K562 (cell line): ENCODE measurements around the gene ATOH1. TPM values are rescaled to one million over a fixed set of nuclear protein-coding genes. Genes with fewer than 3 reads are reported as not detected.

Experiments used
- ATAC-seq: fragments of 200-7000 bp; cut with Tn5 transposase; 3 replicates; pipeline ENCODE4 v1.9.1; 2020; ENCODE audit warnings: moderate library complexity
- BruUV-seq: library from RNA; stranded (reverse); fragments of 400-500 nt; replicated peaks from 2 replicates; lab custom pipeline; 2021; lab: Mats Ljungman, UMichigan
- CTCF ChIA-PET: fragments of 300-600 bp; formaldehyde crosslinking; extraction: SDS; loops from one replicate; lab custom pipeline; 2021; ENCODE audit warnings: low intra/inter-chr PET ratio; lab: Yijun Ruan, JAX
- POLR2A ChIA-PET: fragments of 300-600, 350-650 bp; sonication (Branson Sonifier 250); formaldehyde crosslinking; extraction: SDS; loops from one replicate; lab custom pipeline; 2021; ENCODE audit warnings: antibody characterized with exemption, inconsistent platforms; lab: Yijun Ruan, JAX
- DNase-seq, 4 experiments: peaks; one replicate each; pipeline versions ENCODE4 v3.0.0 to v3.0.0-alpha.2; 2011 to 2018; ENCODE audit warnings: low spot score in 3 of 4, mixed read lengths in 3 of 4; ENCODE audit errors: extremely low read depth in 1 of 4
- FAIRE-seq: peaks from 2 replicates; lab custom pipeline; 2011; peaks lifted over from hg19 to GRCh38; lab: Jason Lieb, UNC
- H2AFZ ChIP-seq: 2 replicates; pipeline ENCODE4 v1.6.0; 2011; ENCODE audit warnings: low read depth, low read length, control low read depth, inconsistent platforms
- H3K27ac ChIP-seq: fragments of 200-600 bp; 3 replicates; pipeline ENCODE4 v1.8.0; 2011; ENCODE audit warnings: low read depth, mild to moderate bottlenecking, control low read depth, inconsistent platforms, low read length, moderate library complexity, mixed read lengths; ENCODE audit errors: extremely low read depth
- H3K27me3 ChIP-seq, 2 experiments: fragments of 300-600 bp in 1 of 2; 2 replicates in 1 of 2; 3 replicates in 1 of 2; pipeline versions ENCODE4 v1.6.0 to v1.8.0; 2011; ENCODE audit warnings: inconsistent platforms in 2 of 2, low read length in 2 of 2, mild to moderate bottlenecking in 1 of 2, mixed read lengths in 1 of 2, moderate library complexity in 1 of 2; ENCODE audit not compliant: control insufficient read depth in 2 of 2, insufficient read depth in 2 of 2
- H3K36me3 ChIP-seq: fragments of 300-600 bp; 3 replicates; pipeline ENCODE4 v1.8.0; 2011; ENCODE audit warnings: mild to moderate bottlenecking, low read length, inconsistent platforms; ENCODE audit not compliant: control insufficient read depth, insufficient read depth
- H3K4me1 ChIP-seq, 2 experiments: fragments of 200-600 bp in 1 of 2; replicated peaks in 1 of 2; 2 replicates in 1 of 2; 3 replicates in 1 of 2; pipeline versions ENCODE4 v1.5.1 to v1.8.0; 2011; ENCODE audit warnings: inconsistent platforms in 2 of 2, low read length in 2 of 2, mild to moderate bottlenecking in 1 of 2, mixed read lengths in 1 of 2, moderate library complexity in 1 of 2; ENCODE audit not compliant: control insufficient read depth in 2 of 2, insufficient read depth in 2 of 2
- H3K4me2 ChIP-seq: 2 replicates; pipeline ENCODE4 v1.6.1; 2011; ENCODE audit warnings: low read length, control low read depth, inconsistent platforms, mixed read lengths; ENCODE audit not compliant: insufficient read depth
- H3K4me3 ChIP-seq: fragments of 200-600 bp; sonication (generic), shearing (Covaris generic); 2 replicates; pipeline ENCODE4 v1.5.1; 2016; ENCODE audit warnings: control low read depth, inconsistent platforms
- H3K79me2 ChIP-seq: fragments of 200-600 bp; 3 replicates; pipeline ENCODE4 v1.8.0; 2011; ENCODE audit warnings: low read length, inconsistent platforms; ENCODE audit not compliant: control insufficient read depth, insufficient read depth
- H3K9ac ChIP-seq, 2 experiments: 2 replicates each; pipeline versions ENCODE4 v1.6.0 to v1.6.1; 2011; ENCODE audit warnings: low read depth in 2 of 2, low read length in 2 of 2, control low read depth in 1 of 2, inconsistent platforms in 1 of 2, mild to moderate bottlenecking in 1 of 2, mixed read lengths in 1 of 2; ENCODE audit not compliant: insufficient read depth in 1 of 2
- H3K9me1 ChIP-seq: one replicate; pipeline ENCODE4 v1.6.0; 2011; ENCODE audit warnings: inconsistent platforms, mild to moderate bottlenecking, low read length, moderate library complexity; ENCODE audit not compliant: control insufficient read depth, insufficient read depth
- H3K9me3 ChIP-seq: replicated peaks from 2 replicates; pipeline ENCODE4 v1.5.1; 2011; ENCODE audit warnings: low read depth, low read length, inconsistent platforms; ENCODE audit not compliant: control insufficient read depth, insufficient read depth
- H4K20me1 ChIP-seq: replicated peaks from 2 replicates; pipeline ENCODE4 v1.6.1; 2011; ENCODE audit warnings: low read length, inconsistent platforms, mixed read lengths; ENCODE audit not compliant: control insufficient read depth, insufficient read depth
- ESRRB ChIP-seq: fragments of 250-450 bp; sonication (Bioruptor Pico); IDR thresholded peaks from 2 replicates; pipeline ENCODE4 v1.5.0; 2020; ENCODE audit warnings: mild to moderate bottlenecking, moderate library complexity, borderline replicate concordance
- IFI16 ChIP-seq: fragments of 250-450 bp; sonication (Bioruptor Pico); IDR thresholded peaks from 2 replicates; pipeline ENCODE4 v2.1.2; 2022; ENCODE audit warnings: mild to moderate bottlenecking, inconsistent platforms
- KDM2B ChIP-seq: fragments of 250-450 bp; sonication (Bioruptor Pico); IDR thresholded peaks from 2 replicates; pipeline ENCODE4 v1.8.0; 2021; ENCODE audit warnings: mild to moderate bottlenecking, moderate library complexity
- MAZ ChIP-seq, 2 experiments: fragments of 450-650 bp in 1 of 2; sonication (generic) in 1 of 2; formaldehyde crosslinking; IDR thresholded peaks in 1 of 2; conservative IDR thresholded peaks in 1 of 2; 2 replicates each; pipeline versions ENCODE4 v1.4.0 to v1.5.0; 2020; ENCODE audit warnings: mild to moderate bottlenecking in 1 of 2, missing genetic modification reagents in 1 of 2
- MXD1 ChIP-seq: fragments of 250-450 bp; sonication (Bioruptor Pico); IDR thresholded peaks from 2 replicates; pipeline ENCODE4 v1.8.0; 2021; ENCODE audit warnings: borderline replicate concordance, mild to moderate bottlenecking, moderate library complexity; ENCODE audit not compliant: poor library complexity, severe bottlenecking
- POU5F1 ChIP-seq: fragments of 150-350 bp; IDR thresholded peaks from 2 replicates; pipeline ENCODE4 v1.6.1; 2014; ENCODE audit warnings: borderline replicate concordance, low read length, low read depth, mild to moderate bottlenecking; ENCODE audit not compliant: partially characterized antibody
- PTTG1 ChIP-seq: fragments of 450-650 bp; IDR thresholded peaks from 2 replicates; pipeline ENCODE4 v1.6.1; 2016; ENCODE audit warnings: low read depth, mild to moderate bottlenecking, missing genetic modification characterization, missing compliant biosample characterization
- ZBTB11 ChIP-seq, 3 experiments: fragments of 200-800 bp in 1 of 3; fragments of 250-450 bp in 1 of 3; fragments of 450-650 bp in 1 of 3; sonication (Bioruptor Pico) in 1 of 3; sonication (Bioruptor generic) in 1 of 3; formaldehyde crosslinking in 1 of 3; IDR thresholded peaks; 2 replicates each; pipeline versions ENCODE4 v1.6.1 to v1.8.0; 2016 to 2022; ENCODE audit warnings: mild to moderate bottlenecking in 2 of 3, missing genetic modification characterization in 2 of 3, missing compliant biosample characterization in 1 of 3, moderate library complexity in 1 of 3
- ZBTB17 ChIP-seq: fragments of 450-650 bp; formaldehyde crosslinking; IDR thresholded peaks from 2 replicates; pipeline ENCODE4 v1.4.0; 2020; ENCODE audit warnings: mild to moderate bottlenecking
- ZNF146 ChIP-seq: IDR thresholded peaks from one replicate; pipeline ENCODE4 v1.6.1; 2018; ENCODE audit warnings: missing compliant biosample characterization; ENCODE audit not compliant: unreplicated experiment
- ZNF609 ChIP-seq: sonication (generic); formaldehyde crosslinking; IDR thresholded peaks from 2 replicates; pipeline ENCODE4 v1.8.1; 2023; ENCODE audit warnings: missing genetic modification reagents, mild to moderate bottlenecking, borderline replicate concordance
- WGBS: fragments of 100-300 bp; shearing (Covaris generic); methylation state at CpG from one replicate; pipeline ENCODE4 v1.1.6; 2016; ENCODE audit warnings: low coverage, mixed read lengths; ENCODE audit not compliant: insufficient coverage; ENCODE audit errors: missing lambda C conversion rate; 5-methylcytosine and 5-hydroxymethylcytosine counted together
- in situ Hi-C: fragments of 300-500 bp; cut with MboI; formaldehyde crosslinking; loops from 4 replicates; pipeline ENCODE4 v1.15.0; 2018; ENCODE audit warnings: inconsistent platforms, mixed read lengths
- intact Hi-C: fragments of 100-400 bp; cut with micrococcal nuclease; formaldehyde crosslinking; loops from 2 replicates; pipeline ENCODE4 v1.14.2; 2022
- polyA plus RNA-seq, 8 experiments: library from polyadenylated mRNA; depleted of rRNA in 4 of 8; stranded (reverse) in 5 of 8; unstranded in 3 of 8; fragments of >200 nt; fragmentation: Nextera tagmentation in 2 of 8; fragmentation: Illumina TruSeq in 1 of 8; extraction: Ambion mirVana in 2 of 8; extraction: Trizol in 1 of 8; gene quantifications; 2 replicates each; pipeline versions ENCODE4 v1.2.1 to v1.2.3, GENCODE V29; 2011 to 2014; ENCODE audit warnings: inconsistent platforms in 1 of 8, missing spikeins in 1 of 8
- total RNA-seq, 7 experiments: library from RNA; depleted of rRNA in 6 of 7; stranded (reverse); fragments of >200 nt in 6 of 7; fragmentation: Illumina TruSeq in 2 of 7; extraction: Trizol in 2 of 7; gene quantifications; 2 replicates each; pipeline versions ENCODE4 v1.2.1 to v1.2.3, GENCODE V29; 2011 to 2021; ENCODE audit warnings: low replicate concordance in 1 of 7

ATOH1 gene
- total and polyA plus RNA-seq, 9 of the 15 experiments (the other 6 are each of a cell fraction or from before 2014, with no cell fraction given) = not detected

GRCh38 chr4:93878566-93878965, 50.0 kb downstream of the ATOH1 start:
- no peaks in the 10 kb centered on the region for H3K79me2 ChIP-seq
- DNase-seq (no peak), ATAC-seq (no peak), FAIRE-seq (no peak)
- H3K9ac ChIP-seq = no peak overlapping the region
- intact Hi-C loops (no loop called here), in situ Hi-C loops (no loop called here)
- no peaks in the 10 kb centered on the region for H3K36me3 ChIP-seq
- BruUV-seq = no TSS peak
- H3K9me1 ChIP-seq = no peaks in the 10 kb centered on the region
- H2AFZ ChIP-seq = no peak overlapping the region
- no peaks in the 10 kb centered on the region for H3K27me3 ChIP-seq
- WGBS = 0% methylated on average over 1 of the region's 1 CpG
- no peaks in the 10 kb centered on the region for H3K9me3 ChIP-seq
- no peaks in the 10 kb centered on the region for H4K20me1 ChIP-seq
- H3K27ac ChIP-seq = no peak overlapping the region
- no peaks in the 10 kb centered on the region for H3K4me1 ChIP-seq
- no peak overlapping the region for H3K4me2 ChIP-seq
- ChIA-PET POLR2A (no interaction called here), CTCF (no interaction called here)
- H3K4me3 ChIP-seq = no peak overlapping the region
- no peak for TF ChIP-seq IFI16 (CRISPR knock-in tag)
- no peak for TF ChIP-seq PTTG1 (tag)
- no peak for TF ChIP-seq ZBTB17 (CRISPR knock-in tag)
- TF ChIP-seq KDM2B (CRISPR knock-in tag) = no peak
- TF ChIP-seq POU5F1 = no peak
- TF ChIP-seq MXD1 = no peak
- no peak for TF ChIP-seq ZBTB11 (CRISPR knock-in tag; IDR thresholded peaks at IDR 0.05)
- no peak for TF ChIP-seq MAZ (CRISPR knock-in tag; conservative IDR thresholded peaks at IDR 0.05 in 1 of 2, IDR thresholded peaks at IDR 0.05 in 1 of 2)
- TF ChIP-seq ZNF609 (CRISPR knock-in tag) = no peak
- no peak for TF ChIP-seq ZNF146 (CRISPR knock-in tag)
- no peak for TF ChIP-seq ESRRB (CRISPR knock-in tag)
